Lung microvascular endothelial cell (primary cell): ENCODE data around the gene FAM241B. TPM values are rescaled to one million over a fixed set of nuclear protein-coding genes. Genes with fewer than 3 reads are reported as not detected.

Experiments used
- DNase-seq, 2 donors: peaks; one replicate each; pipeline versions ENCODE4 v3.0.0 to v3.0.0-alpha.2; 2010; ENCODE audit warnings: low read depth in 2 of 2
- total RNA-seq: library from RNA; depleted of rRNA; stranded (reverse); fragments of >200 nt; gene quantifications from 2 replicates; pipeline ENCODE4 v1.2.1, GENCODE V29; 2014

FAM241B gene, protein sequence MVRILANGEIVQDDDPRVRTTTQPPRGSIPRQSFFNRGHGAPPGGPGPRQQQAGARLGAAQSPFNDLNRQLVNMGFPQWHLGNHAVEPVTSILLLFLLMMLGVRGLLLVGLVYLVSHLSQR
- total RNA-seq, result 0.20 and 0.22 TPM in 2 replicates

DNA sequence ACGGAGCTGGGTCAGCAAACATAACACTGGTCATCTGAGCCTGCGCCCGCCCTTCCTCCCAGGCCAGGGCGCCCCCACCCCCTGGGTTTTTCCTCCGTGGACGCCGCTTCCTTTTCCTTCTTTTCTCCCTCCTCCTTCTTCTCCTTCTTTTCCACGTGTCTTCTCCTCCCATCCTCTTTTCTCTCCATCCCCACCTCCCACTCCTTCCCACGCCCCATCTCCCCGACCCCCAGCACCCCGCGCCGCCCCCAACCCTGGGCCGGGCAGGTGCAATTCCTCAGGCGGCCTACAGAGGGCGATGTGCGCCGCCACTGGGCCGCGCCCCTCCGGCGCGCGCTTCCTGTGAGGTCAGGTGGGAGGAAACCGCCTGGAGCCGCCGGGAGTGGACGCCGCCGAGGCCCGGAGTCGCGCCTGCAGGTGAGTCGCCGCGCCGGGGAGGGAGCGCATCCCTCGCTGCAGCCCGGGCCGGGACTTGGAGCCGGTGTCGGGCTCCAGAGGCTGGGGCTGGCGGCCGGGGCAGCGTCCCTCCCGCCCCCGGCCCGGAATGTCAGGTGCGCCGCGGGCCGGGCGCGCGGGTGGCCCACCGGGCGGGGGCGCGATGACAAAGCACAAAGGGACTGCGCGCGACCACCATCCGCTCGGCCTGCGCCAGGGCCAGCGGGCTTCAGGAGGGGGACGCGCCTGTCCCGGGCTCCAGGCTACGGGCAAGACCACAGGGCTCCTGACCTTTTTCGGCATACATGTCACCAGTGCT, at the start of gene FAM241B:
Gene FAM241B (plus strand): TSS at position 351 of the 754 bp plus-strand sequence. CDS start 1,497 bp downstream, outside the sequence.
- peak; percentile 16 to 56 for DNase-seq

DNA sequence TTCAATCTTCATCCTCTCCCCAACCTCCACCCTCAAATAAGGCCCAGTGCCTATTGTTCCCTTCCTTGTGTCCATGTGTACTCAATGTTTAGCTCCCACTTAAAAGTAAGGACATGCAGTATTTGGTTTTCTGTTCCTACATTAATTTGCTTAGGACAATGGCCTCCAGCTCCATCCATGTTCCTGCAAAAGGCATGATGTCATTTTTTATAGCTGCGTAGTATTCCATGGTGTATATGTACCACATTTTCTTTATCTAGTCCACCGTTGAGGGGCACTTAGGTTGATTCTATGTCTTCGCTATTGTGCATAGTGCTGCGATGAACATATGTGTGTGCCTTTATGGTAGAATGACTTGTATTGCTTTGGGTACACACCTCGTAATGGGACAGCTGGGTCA, 49.6 kb upstream of the FAM241B start:
- no peak for DNase-seq

DNA sequence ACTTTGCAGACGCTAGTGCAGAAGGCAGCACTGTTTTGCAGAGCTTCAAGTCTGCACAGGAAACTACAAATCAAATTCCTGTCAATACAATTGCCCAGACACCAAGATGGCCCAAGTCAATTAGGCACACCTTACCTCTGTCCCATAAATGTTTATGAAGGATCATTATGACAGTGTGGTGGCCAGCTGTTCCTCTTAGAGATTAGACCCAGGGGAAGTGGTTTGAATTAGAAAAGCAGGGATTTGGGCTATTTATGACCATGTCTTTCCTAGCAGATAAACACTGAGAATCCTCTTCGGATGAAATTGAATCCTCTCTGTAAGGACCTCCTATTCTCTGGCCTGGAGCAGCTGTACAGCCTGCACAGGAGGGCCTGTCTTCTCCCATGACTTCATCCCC, 46.9 kb upstream of the FAM241B start:
- DNase-seq, result no peak

DNA sequence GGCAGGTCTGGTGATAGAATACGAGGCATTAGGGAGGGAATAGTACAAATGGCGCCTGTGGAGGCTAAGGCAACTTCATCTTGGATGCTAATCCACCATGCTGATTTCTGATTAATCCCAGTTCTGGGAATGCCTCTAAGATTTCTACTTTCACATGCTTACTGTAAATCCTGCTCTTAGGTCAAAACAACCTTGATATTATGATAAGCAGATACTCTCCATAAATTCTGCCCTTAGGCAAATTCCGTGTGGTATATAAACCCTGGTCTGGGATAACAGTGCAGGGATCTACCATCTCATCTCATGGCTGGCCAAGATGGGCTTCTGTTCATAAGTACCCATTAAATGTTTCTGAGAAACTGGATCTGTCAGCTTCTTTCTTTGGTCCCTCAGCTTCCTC, 45.4 kb upstream of the FAM241B start:
- no peak for DNase-seq

DNA sequence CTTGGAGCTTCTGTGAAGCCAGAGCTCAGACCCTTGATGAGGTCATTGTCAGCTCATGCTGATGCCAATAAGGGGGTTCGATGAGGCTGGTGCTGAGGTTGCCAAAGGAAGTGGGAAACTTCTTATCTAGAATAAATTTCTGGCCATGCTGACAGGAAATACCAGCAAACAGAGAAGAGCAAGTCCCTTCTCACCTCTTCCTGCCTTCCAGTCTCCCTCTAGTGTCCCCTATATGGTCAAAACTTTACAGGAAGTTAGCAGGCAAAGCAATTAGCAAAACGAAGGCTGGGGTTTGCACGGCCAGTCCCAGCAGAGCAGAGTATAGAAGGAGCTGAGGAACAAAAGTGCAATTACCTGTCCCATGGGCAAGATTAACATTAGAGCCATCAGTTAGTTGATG, 41.7 kb upstream of the FAM241B start:
- DNase-seq, result no peak

DNA sequence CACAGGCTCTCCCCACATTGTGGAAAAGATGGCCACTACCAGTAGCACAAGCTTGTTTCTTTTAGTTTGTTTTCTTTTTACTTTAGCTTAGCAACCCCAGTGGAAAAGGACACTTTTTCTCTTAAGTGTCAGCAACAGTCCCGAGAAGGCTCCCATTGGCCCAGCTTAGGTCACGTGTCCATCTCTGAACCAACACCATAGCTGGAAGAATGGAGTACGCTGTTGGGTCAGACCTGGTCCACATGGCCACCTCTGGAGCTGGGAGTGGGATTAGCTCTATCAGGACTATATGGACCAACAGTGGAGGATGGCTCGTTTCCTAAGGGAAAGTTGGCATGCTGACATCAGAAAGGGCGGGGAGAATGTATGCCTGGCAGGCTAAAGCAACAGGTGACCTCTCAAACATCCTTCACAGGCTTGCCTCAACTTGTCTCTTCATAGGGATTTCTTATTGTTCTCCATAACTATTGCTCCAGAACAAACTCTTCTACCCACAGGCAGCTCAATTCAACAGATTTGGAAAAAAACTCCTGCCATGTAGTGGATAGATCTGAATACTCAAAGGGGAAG, 29.2 kb upstream of the FAM241B start:
- no peak for DNase-seq

DNA sequence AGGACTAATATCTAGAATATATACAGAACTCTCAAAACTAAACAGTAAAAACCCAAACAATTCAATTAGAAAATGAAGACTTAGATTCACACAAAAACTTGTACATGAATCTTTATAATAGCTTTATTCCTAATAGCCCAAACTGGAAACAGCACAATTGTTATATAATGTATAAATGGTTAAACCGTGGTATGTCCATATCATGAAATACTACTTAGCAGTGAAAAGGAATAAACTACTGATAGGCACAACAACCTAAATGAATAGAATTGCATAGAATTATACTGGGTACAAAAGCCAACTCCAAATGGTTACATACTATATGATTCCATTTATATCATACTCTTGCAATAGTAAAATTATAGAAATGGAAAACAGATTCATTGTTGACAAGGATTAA, 21.0 kb upstream of the FAM241B start:
- DNase-seq, result no peak

DNA sequence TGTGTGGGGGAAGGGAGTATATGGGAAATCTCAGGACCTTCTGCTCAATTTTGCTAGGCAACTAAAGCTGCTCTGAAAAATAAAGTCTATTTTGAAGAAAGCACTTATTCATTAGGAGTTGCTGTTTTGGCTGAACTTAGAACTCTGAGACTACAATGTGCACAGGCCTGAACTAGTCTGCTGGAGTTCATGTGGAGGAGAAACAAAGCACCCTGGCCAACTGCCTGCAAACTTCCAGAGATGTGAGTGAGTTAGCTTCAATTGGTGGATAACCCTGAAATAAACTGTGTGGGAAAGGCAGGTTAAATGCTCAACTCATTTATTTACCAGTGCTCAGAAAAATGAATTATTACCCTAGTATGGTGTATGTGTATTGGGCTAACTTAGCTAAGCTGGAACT, 17.3 kb upstream of the FAM241B start:
- no peak for DNase-seq

DNA sequence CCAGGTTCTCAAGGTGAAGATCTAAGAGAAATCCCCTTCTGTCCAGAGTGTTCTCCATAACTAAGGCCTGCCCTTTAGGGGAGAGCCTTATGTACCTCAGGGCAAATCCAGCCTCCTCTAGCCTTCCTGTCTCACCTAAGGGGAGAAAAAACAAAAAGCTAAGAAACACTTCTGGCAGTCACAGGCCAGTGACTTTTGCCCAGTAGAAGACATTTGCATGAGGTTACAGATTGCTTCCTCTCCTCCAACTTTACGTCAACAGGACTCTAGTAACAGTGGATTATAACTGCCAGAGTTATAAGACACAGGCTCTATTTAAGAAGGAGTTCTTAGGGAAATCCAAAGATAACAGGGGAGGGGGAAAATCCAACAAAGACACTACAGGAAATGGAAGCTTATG, 15.9 kb upstream of the FAM241B start:
- DNase-seq, result no peak

DNA sequence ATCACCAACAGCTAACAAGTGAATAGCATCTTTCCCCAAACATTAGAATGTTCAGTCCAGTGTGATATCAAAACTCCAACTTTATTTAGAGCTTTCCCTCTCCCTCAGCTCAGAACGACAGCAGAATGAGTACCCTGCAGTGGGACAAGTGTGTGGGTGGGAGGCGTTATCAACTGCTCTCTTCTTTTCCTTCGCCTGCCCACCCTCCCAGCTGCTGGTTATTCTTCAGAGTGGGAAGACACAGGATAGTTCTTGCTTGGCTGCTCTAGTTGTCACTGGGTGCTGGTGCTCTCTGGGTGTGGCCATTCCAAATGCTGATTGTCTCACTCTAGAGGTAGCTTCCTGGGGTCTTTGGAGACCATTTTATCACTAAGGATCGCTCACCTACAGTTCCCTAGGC, 13.7 kb upstream of the FAM241B start:
- DNase-seq, result no peak

DNA sequence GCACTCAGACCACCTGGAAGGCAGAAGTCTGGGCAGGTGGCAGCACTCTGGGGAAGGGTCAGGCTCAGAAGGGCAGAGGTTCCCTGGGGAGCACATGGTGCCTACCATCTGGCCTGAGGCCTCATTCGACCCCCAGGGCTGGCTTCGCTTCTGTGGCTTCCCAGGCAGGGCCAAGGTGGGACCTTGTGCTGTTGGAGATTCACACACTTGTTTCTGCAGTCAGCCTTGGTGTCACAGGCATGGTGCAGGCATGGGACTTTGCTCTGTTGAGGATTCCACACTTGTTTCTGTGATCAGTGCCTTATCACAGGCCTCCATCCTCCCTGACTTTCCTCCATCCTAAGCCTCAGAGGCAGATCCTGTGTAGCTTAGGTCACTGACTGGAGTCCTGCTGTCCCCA, 11.3 kb upstream of the FAM241B start:
- no peak for DNase-seq

DNA sequence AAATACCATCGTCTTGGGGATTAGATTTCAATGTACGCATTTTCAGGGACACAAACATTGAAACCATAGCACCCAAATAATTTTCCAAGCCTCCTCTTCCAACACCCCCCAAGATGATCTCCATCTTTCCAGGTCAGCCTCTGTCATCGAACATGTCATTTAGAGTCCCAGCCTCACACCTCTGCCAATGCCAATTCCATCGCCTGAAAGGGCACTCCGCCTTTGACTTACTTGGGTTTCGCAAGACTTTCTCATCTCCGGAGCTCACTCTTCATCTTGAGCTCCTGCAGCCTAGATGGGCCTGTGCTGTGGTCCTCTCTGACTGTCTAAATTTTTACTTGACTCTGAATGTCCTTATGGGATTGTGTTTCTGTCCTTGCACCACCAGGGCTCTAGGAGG, 10.4 kb upstream of the FAM241B start:
- no peak for DNase-seq

DNA sequence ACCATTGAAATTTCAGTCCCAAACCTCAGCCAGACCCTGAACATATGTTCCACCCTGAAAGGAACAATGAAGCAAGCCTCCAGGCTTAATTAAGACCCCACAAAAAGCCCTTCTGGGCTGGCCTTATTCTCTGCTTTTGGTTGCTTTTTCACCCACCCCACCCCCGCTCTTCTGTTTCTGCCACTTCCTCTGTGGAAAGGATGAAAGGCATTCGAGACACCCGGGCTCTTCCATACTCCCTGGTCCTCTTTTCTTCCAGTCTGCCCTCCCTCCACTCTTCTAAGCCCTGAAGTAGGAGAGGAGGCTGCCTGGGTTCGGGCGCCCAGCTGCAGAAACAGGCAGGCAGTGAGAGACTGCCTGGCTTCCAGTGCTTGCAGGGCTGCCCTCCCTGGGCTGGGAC, 9.4 kb upstream of the FAM241B start:
- no peak for DNase-seq

DNA sequence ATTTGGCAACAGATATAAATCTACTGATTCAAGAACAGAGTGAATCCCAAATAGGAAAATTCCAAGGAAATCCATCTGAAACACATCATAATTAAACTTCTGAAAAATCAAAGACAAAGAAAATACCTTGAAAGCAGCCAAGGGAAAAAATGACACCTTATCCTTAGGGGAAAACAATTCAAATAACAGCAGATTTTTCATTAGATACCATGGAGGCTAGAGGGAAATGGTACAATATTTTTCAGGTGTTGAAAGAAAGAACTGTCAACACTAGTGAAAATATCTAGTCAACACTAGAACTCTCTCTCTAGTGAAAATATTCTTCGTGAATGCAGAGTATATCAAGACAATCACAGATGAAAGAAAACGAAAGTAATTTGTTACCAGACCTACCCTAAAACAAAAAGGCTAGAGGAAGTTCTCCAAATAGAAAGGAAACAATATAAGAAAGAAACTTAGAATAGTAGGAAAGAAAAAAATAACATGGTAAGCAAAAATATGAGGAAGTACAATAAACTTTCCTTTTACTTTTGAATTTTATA, 5.7 kb upstream of the FAM241B start:
- DNase-seq, result no peak

DNA sequence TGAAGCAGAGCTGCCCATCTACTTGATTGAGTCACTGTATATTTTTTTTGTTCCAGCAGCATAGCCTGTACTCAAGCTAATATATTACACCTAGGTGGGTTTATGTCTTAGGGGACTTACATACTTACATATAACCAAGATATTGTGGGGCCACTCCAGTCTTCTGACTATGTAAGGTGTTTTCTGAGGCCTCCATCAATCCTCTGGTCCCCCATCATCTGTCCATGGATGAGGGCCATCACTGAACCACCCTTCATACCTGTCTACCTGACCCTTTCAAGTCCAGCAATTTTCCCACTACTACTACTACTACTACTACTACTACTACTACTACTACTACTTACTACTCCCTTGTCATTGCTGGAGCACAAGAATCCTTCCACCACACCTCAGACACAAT, 3.2 kb upstream of the FAM241B start:
- no peak for DNase-seq

DNA sequence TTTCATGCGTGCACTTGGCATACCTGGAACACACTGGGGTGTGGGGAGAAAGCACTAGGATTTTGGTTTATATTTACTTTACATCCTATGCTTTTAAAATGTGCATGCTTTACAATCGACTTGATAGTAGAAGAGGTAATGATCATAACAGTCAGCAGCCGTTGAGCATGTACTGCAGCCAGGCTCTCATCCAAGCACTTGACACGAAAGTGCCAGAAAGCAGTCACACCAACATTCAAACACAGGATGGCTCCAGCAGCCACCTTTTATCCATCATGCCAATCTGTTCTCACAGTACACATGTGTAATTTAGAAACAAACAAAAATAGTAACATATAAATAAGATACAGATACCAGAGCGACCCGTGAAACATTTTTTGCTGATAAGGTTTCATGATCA, 1.2 kb upstream of the FAM241B start:
- no peak for DNase-seq

DNA sequence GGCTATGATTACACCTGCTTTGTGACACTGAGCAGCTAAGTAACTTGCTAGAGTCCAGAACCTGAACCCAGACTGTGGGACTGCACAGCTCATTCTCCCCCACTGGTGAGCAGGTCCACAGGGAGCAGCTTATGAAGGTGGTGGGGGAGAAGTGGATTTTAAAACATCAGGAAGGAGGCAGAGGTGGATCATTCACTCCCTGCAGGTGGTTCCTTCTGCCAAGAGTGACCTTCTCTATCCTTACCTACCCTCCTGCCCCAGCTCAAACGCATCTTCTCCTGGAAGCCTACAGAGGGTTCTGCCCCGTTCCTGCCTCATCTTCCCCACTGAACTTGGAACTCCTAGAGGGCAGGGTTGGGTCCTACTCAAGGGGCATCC, 539 bp upstream of the FAM241B start:
- no peak for DNase-seq

DNA sequence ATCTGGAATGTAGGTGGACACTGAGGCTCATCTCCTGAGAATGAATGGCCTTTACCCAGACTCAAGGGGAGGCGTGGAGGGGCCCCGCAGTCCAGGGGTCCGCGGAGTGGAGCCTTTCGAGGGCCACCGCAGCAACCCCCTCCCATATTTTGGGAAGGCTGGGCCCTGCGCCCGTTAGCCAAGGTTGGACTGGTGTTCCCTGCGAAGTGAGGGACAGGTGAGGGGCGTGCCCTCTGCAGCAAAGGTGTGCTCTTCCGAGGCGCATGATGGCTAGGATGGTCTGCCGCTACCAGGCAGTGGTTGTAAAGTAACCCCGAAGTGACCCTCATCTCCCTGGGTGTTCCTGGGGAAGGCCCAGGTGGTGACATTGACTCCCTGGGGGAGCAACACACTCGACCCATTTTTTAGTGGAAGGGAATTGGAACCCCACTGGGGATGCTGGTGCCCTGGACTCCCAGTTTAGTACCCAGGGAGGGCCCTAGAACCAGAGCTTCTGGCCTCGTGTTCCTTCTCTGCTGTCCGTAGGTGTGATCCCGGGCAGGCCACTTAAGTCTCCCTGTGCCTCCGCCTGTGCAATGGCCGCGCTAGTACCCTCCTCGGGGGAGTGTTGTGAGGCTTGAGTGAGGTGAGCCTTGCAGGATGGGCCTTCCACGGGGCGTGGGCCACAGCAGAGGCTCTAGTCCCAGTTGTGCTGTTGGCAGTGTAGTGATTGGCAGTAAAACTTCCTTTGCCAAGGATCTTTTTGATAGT, 779 bp downstream of the FAM241B start:
- no peak for DNase-seq

DNA sequence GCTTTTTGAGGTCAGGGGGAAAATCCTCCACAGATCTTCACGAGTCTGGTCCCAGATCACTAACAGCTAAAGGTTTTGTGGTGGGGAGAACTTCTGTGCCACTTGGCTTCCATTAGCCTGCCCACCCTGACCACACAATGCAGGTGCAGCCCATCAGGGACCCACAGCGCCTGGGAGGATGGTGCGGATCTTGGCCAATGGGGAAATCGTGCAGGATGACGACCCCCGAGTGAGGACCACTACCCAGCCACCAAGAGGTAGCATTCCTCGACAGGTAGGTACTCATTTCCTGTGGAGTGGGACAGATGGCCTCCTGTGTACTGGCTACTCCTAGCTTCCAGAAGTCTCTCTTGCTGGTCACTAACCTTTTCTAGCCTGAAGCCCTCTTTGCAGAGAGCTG, 1.5 kb downstream of the FAM241B start:
- DNase-seq, result no peak

DNA sequence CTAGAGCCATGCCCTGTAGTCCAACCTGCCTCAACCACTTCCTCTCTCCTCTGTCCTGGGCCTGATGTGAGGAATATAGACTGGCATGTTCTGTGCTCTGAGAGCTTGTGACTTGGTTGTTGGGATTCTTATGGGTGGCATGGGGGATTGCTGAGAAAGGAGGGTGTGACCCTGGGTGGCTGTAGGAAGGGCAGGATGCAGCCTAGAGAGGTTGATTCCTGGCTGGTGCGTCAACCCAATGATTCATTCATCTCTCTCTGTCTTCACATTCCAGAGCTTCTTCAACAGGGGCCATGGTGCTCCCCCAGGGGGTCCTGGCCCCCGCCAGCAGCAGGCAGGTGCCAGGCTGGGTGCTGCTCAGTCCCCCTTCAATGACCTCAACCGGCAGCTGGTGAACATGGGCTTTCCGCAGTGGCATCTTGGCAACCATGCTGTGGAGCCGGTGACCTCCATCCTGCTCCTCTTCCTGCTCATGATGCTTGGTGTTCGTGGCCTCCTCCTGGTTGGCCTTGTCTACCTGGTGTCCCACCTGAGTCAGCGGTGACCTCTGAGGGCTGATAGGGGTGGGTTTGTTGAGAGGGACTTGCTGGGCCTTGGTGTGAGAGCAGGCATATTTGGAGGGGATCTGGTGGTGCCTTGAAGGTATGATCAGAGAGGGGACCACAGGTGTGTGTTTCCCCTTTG, 2.6 kb downstream of the FAM241B start:
- DNase-seq, result no peak
